Measurements from ENCODE around the gene IL17RC.
"Not testable (repeated sequence)": the region's sequence is repeated elsewhere in the genome, so short reads cannot be mapped to it uniquely, and the experiment has no call there.

Gene IL17RC

GRCh38 chr3:9893739-9894138 lies 23.2 kb upstream of the IL17RC start:
- no peak for DNase-seq (ENCODE audit: low read depth)

DNA sequence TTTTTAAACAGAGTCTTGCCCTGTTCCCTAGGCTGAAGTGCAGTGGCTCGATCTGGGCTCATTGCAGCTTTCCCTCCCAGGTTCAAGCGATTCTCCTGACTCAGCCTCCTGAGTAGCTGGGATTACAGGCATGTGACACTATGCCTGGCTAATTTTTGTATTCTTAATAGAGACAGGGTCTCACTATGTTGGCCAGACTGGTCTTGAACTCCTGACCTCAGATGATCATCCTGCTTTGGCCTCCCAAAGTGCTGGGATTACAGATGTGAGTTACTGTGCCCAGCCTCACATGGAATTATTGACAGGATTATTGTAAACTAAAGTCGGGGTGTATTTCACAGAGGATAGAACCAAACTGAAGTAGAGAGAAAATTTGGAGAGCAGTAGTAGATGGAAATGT lies 21.2 kb upstream of the IL17RC start:
- not testable (repeated sequence) for DNase-seq (ENCODE audit: low read depth)

DNA sequence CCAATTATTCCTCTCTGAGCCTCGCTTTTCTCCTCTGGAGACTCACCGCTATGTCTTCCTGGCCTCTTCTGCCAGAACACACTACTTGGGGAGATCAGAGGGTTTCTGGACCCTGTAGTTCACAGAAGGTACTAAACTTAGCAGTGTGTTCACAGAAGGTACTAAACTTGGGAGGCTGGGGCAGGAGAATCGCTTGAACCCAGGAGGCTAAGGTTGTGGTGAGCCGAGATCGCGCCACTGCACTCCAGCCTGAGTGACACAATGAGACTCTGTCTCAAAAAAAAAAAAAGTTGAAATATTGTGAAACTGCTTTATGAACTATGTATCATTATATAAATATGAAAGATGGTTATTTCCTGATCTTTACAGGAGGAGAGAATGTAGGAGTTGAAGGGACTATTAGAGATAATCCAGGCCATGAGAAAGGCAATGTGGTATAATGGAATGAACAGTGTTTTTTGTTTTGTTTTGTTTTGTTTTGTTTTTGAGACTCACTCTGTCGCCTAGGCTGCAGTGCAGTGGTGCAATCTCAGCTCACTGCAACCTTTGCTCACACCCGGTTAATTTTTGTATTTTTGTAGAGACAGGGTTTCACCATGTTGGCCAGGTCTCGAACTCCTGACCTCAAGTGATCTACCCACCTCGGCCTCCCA lies 20.0 kb upstream of the IL17RC start:
- not testable (repeated sequence) for DNase-seq (ENCODE audit: low read depth)

DNA sequence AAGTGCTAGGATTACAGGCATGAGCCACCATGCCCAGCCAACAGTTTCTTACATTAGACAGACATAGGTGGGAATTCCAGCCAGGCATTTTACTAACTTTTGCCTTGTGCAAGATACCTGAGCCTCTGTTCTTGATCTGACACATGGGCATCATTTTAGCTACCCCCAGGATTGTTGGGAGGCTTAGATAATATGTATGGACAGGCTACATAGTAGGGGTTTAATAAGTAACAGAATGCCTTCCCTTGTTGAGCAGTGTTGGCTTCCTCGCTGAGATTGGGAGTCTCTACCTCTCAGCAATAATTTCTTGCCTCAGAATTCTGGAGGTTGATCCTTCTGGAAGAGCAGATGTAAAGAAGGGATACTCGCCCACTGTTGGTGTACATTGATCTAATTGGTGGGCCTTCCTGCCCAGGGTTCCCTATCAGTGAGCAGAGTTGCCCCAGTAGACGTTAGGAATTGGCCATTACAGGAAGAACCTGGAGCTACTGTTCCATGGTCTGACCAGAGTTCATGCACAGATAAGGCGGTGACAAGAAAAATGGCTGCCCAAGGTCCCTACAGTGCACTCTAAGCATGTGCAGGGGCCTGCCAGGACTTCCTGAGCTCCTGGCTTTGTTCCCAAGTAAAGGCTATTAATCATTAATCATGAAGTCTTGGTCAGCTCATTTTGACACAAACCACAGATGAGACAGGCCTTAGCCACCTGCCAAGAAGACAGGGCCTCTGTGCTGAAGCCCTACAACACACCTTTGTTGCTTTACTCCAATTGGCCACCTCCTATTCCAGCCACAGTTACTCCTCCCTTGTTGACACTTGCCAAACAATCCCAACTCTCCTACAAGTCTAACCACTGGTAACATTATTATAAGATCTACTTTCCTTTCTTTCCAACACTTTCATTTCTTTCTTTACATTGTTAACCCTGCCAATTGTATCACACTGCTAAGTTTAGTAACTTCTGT lies 19.2 kb upstream of the IL17RC start:
- no peak for DNase-seq (ENCODE audit: low read depth)

GRCh38 chr3:9898467-9899241 lies 18.2 kb upstream of the IL17RC start:
- DNase-seq (ENCODE audit: low read depth): no peak

GRCh38 chr3:9899289-9899791 lies 17.6 kb upstream of the IL17RC start:
- DNase-seq (ENCODE audit: low read depth): no peak

DNA sequence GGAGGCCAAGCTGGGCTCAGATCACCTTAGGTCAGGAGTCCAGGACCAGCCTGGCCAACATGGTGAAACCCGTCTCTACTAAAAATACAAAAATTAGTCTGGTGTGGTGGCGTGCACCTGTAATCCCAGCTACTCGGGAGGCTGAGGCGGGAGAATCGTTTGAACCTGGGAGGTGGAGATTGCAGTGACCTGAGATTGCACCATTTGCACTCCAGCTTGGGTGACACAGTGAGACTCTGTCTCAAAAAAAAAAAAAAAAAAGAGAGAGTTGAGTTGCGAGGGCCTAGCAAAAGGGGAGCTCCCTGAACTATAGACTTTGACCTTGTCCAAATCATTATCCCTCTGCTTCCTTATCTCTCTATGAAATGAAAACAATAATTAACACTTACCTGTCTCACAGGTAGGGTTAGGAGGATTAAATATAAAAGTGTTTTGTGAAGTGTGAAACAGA lies 15.9 kb upstream of the IL17RC start:
- not testable (repeated sequence) for DNase-seq (ENCODE audit: low read depth)

DNA sequence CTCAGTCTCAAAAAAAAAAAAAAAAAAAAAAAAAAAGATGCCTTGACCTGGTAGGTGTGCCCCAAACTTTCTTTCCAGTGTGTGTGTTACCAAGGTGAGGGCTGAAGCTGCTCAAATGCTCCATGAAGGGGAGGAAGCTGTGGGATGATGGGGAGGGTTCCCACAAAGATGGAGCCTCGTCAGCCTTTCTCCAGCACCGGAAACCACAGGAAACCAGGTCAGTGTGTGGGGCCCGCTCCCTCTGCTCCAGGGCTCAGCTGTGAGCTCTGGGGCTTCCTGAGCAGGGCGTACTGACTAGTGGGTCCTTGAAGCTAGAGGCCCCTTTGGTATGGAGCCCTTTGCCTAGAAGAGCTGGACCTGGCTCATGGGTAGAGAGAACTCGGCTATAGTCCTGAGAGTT lies 14.9 kb upstream of the IL17RC start:
- no peak for DNase-seq (ENCODE audit: low read depth)

GRCh38 chr3:9902372-9903237 lies 14.3 kb upstream of the IL17RC start, which contains the start of gene IL17RE:
Gene IL17RE (plus strand): TSS chr3:9902848. CDS start chr3:9902933, 85 bp downstream.
- no peak for DNase-seq (ENCODE audit: low read depth)

DNA sequence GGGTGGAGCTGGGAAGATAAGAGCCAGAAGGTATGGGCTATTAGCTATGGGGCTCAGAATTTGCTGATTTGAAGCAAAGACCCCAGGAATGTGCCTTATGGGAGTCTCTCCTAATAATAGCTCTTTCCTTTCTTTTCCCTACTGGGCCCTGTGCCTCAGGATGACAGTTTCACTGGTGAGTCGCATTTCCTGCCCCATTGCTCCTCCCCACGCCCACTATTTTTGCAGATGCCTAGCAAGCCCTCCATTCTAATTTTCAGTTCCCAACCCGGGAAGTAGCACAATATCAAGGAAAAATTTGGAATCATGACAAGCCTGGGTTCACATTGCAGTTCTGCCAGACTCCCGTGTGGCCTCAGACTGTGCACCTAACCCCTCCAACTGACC lies 13.7 kb upstream of the IL17RC start:
- no peak for DNase-seq (ENCODE audit: low read depth)

- DNase-seq (ENCODE audit: low read depth): no peak
These were observed 13.0 kb upstream of the IL17RC start for GRCh38 chr3:9903904-9904303.

DNA sequence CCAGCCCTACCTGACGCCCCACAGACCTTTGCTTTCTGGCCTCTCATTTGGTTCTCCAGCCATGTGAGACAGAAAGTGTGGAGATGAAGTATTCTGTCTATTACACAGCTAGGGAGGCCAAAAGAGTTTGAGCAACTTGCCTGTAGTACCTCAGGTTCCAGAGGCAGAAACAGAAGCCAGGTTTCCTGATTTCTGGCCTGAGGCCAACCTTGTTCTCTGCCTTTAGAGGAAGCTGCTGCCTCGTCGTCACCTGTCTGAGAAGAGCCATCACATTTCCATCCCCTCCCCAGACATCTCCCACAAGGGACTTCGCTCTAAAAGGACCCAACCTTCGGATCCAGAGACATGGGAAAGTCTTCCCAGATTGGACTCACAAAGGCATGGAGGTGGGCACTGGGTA lies 10.4 kb upstream of the IL17RC start:
- no peak for DNase-seq (ENCODE audit: low read depth)

- DNase-seq (ENCODE audit: low read depth): no peak
These were observed 8.6 kb upstream of the IL17RC start for GRCh38 chr3:9908286-9908685.

DNA sequence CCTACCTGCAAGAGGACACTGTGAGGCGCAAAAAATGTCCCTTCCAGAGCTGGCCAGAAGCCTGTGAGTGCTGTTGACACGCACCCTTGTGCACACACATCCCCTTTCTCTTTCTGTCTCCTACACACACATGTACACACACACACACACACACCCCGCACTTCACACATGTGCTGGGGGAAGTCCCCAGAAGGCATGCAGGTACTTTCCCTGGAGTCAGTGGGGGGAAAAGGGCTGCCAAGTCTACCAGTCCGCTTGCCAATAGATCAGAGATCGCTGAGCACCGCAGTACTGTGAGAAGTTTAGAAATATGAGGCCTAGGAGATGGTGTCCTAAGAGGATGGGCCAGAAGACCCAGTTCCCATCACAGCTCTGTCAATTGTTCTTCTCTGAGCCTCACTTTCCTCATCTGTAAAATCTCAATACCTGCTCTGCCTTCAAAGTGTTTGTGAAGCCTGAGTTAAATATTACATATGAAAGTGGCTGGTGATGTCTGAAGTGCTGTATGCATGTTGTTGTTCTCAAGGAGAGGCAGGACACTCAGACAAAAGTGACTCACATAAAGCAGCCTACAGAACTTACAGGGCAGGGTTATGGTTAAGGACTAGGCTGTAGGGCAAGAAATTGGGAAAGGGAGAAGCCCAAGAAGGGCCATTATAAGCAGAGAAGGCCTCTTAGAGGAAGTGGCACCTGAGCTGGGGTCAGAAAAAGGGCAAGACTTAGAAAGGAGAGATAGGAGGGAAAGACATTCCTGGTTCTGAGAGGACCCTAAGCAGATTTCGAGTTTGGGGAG lies 7.5 kb upstream of the IL17RC start:
- no peak for DNase-seq (ENCODE audit: low read depth)

DNA sequence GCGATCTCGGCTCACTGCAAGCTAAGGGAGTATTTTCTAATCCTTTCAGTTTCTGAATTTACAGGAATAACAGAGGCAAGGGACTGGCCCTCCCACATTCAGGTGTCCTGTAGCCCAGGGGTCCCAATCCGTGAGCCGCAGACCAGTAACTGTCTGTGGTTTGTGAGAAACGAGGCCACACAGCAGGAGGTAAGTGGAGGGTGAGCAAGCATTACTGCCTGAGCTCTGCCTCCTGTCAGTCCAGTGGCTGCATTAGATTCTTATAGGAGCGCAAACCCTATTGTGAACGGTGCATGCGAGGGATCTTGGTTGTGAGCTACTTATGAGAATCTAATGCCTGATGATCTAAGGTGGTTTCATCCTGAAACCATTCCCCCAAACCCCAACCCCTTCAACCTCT lies 5.0 kb upstream of the IL17RC start:
- no peak for DNase-seq (ENCODE audit: low read depth)

- no peak for DNase-seq (ENCODE audit: low read depth)
These were observed 4.5 kb upstream of the IL17RC start for GRCh38 chr3:9912294-9912935.

- no peak for DNase-seq (ENCODE audit: low read depth)
These were observed 3.3 kb upstream of the IL17RC start for GRCh38 chr3:9913601-9914000.

DNA sequence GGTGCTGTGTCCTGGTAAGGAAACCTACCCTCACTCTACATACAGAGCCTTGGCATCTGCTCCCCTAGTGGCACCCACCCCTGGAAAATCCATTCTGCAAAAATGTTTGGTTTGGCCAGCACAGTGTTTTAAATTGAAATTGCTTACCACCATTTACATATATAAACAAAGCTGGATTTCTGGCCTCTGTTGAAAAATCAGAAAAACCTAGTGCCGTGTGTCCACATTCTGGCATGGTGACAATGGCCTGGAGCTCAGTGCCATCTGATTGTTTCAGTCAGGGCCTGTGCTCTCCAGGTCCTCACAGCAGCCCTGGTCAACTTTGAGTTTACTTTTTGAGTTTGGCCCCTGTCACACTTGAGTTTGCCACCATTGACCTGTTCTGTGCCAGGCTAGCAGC lies 2.9 kb upstream of the IL17RC start:
- DNase-seq (ENCODE audit: low read depth): no peak

DNA sequence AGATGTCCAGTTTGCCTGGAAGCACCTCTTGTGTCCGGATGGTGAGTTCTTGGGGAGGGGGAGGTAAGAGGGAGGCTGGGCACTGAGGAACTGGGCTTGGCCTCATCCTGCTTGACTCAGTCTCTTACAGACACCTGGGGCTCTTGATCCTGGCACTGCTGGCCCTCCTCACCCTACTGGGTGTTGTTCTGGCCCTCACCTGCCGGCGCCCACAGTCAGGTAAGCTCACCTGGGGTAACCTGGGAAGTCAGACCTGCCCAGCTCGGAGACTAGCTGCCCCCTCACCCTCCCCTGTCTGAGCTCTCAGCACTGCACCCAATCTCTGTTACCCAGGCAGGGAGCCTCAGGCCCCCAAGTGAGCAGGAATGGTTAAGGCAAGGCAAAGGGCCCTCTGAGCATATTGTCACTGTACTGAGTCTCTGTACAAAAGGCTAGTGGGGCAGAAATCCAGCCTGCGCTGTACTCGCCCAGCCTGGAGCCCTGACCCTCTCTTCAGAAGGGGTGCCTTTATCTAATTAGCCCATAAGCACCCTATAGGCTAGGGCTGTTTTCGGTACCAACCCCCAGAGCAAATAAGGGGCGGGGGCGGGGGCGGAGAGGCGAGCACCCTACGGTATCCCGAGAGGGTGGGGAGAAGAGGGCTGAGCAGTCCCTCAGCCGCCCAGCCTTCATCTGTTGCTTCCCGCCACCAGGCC lies 2.2 kb upstream of the IL17RC start:
- no peak for DNase-seq (ENCODE audit: low read depth)

Measured in stimulated activated CD8-positive, alpha-beta memory T cell treated with anti-CD3 and anti-CD28 coated beads, Interleukin-15, amount 100 ng/mL, for 1 hour (primary cell).